Choroid plexus epithelial cell (primary cell): Measurements from ENCODE around the gene RNF207.

ENCODE experiments used
- DNase-seq: peaks from one replicate; pipeline ENCODE4 v3.0.0-alpha.2; 2010; ENCODE audit warnings: low read depth
- H3K4me3 ChIP-seq: 2 replicates; pipeline ENCODE4 v1.5.1; 2011; ENCODE audit warnings: low read depth, mild to moderate bottlenecking, control low read depth, low read length, moderate library complexity
- CTCF ChIP-seq: conservative IDR thresholded peaks from 2 replicates; pipeline ENCODE4 v1.5.1; 2011; ENCODE audit warnings: low read depth, mild to moderate bottlenecking, control low read depth, inconsistent platforms, low read length, moderate library complexity

The RNF207 gene

GRCh38 chr1:6246497-6247467 is 40.9 kb downstream of the RNF207 start:
- peak; percentile 93 for TF ChIP-seq CTCF
- peak; percentile 76 for DNase-seq
- no peak overlapping the region for H3K4me3 ChIP-seq

- no peak overlapping the region for H3K4me3 ChIP-seq
- DNase-seq, result no peak
- no peak for TF ChIP-seq CTCF
Observed at GRCh38 chr1:6247651-6248050, 41.7 kb downstream of the RNF207 start.

GRCh38 chr1:6248161-6248776 is 42.4 kb downstream of the RNF207 start:
- H3K4me3 ChIP-seq, result no peak overlapping the region
- no peak for TF ChIP-seq CTCF
- DNase-seq, result no peak

- DNase-seq, result no peak
- no peak overlapping the region for H3K4me3 ChIP-seq
- no peak for TF ChIP-seq CTCF
Observed at GRCh38 chr1:6248932-6249738, 43.2 kb downstream of the RNF207 start.

- no peak for DNase-seq
- H3K4me3 ChIP-seq, result no peak overlapping the region
- TF ChIP-seq CTCF, result no peak
Observed at GRCh38 chr1:6249739-6250689, 44.1 kb downstream of the RNF207 start.

- no peak overlapping the region for H3K4me3 ChIP-seq
- no peak for DNase-seq
- TF ChIP-seq CTCF, result no peak
Observed at GRCh38 chr1:6251233-6251632, 45.3 kb downstream of the RNF207 start.
